ENCODE measurements around the gene TTLL13.
A peak's percentile ranks its signal among the peaks of the same experiment; 100 is the strongest.

Gene TTLL13, protein sequence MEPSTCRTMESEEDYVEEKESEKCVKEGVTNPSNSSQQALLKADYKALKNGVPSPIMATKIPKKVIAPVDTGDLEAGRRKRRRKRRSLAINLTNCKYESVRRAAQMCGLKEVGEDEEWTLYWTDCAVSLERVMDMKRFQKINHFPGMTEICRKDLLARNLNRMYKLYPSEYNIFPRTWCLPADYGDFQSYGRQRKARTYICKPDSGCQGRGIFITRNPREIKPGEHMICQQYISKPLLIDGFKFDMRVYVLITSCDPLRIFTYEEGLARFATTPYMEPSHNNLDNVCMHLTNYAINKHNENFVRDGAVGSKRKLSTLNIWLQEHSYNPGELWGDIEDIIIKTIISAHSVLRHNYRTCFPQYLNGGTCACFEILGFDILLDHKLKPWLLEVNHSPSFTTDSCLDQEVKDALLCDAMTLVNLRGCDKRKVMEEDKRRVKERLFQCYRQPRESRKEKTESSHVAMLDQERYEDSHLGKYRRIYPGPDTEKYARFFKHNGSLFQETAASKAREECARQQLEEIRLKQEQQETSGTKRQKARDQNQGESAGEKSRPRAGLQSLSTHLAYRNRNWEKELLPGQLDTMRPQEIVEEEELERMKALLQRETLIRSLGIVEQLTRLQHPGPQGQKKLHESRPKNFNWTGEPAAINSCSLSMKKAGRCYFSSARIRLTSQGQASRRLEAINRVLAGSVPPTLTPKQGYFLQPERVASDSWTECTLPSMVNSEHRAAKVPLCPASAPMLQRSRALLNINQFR

DNA sequence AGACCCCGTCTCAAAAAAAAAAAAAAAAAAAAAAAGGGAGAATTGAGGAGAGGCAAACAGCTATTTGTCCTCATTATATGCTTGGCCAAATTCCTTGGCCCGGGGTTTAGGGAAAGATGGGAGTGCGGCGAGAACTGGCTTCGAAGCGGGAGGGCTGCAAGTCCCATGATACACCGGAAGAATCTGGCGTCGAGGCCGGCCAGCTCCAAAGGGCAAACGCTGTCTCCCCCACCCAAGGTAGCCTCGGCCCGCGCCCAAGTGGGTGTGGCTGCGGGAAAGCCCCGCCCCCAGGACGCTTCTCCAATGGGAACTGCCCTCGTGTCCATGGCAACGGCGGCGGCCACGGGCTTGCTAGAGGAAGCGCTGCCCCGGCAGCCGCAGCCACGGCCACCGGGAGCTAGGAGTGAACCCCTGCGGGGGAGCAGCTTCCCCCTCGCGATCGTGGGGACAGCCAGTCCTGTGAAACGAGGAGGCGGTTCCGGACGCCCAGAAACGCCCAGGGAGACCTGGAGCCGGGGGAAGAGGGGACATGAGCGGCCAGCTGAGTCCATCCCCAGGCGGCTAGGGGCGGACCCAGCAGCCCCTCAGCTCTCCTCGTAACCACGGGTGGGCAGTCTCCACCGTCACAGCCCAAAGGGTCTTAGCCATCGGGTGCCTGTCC is at the start of gene TTLL13:
Gene TTLL13, plus strand, starts transcription at position 354 of the 661 bp plus-strand sequence. CDS start 1,075 bp downstream, outside the sequence.
- DNase-seq = peak; percentile 80

DNA sequence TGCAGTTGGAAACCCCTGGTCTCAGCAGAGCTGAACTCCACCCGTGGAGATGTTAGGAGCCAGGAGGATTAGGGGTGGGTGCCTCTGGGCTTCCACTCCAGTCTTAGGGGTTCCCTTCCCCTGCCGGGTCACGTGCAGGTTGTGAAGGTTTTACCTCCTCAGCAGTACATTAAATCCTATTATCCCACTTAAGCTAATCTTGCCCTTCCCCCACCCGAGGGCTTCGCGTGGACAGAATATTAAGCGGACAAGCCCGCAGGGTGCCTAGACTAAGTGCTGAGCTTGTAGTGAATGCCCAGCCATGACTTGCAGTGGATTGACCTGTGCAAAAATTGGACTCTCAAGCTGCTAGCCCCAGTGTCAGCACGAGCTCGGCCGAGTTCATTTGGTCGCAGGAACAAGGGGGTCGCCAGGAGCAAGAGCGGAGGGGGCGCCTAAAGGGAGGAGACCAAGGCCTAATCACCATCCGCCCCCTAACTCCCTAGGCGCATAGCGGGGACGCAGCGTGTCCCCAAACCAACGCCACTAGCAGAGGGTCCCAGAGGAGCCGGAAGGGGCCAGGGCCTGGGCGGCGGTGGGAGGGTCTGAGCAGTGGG is 48.7 kb upstream of the TTLL13 start:
- DNase-seq = no peak

DNA sequence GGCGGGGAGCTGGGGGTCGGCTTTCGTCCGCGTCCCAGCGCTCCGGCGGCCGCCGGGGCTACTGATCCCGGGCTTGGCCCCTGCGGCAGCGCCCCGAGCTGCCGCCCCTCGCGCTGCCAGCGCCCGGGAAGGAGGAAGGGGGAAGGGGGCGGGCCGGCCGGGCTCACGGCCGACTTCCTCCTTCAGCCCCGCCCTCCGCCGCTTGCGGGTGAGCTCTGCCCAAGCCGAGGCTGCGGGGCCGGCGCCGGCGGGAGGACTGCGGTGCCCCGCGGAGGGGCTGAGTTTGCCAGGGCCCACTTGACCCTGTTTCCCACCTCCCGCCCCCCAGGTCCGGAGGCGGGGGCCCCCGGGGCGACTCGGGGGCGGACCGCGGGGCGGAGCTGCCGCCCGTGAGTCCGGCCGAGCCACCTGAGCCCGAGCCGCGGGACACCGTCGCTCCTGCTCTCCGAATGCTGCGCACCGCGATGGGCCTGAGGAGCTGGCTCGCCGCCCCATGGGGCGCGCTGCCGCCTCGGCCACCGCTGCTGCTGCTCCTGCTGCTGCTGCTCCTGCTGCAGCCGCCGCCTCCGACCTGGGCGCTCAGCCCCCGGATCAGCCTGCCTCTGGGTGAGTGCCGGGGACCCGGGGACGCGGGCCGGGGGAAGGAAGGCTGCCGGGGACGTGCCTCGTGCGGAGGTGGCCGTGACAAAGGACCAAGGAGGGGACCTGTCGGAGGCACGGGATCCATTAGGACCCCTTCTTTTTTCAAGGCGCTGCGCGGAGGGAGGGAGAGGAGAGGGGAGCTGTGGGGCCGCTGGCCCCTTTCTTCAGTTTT is 48.0 kb upstream of the TTLL13 start, which contains the start of gene SEMA4B:
Gene SEMA4B, plus strand, starts transcription at position 201 of the 814 bp plus-strand sequence. Its CDS starts 249 bp downstream, at position 450.
- peak; percentile 68 for DNase-seq

DNA sequence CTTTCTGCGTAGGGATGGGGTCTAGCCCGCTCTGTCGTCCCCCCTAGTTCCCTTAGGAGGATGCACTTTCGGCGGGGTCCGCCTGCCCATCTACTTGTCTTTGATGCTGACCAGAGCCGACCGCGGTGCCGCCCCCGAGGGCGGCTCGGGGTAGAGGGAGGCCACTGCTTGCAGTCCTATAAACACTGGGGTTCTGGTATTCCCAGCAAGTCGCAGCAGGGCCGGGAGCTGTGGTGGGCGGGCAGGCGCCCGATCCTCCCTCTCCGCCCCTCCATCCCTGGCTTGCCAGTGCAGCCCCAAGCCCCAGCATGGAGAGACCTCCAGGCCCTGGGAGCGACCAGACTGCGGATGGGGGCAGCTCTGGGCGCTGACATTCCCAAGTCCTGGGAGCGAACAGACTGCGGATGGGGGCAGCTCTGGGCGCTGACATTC is 47.4 kb upstream of the TTLL13 start:
- DNase-seq = no peak

DNA sequence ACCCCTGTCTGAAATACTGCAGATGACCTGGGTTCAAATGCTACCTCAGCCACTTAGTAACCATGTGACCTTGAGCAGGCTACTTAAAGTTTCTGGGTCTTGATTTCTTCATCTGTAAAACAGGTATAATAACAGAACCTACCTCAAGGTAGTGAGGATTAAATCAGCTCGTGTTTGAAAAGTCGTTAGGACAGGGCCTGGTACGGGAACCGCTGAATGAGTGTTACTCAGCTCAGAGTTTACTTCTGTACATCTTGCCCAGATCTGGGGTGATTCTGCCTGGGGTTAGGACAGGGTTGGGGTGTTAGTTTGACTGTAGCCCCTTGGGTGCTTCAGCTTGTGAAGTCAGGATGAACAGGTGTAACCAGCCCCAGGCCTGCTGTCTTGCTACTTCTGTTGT is 46.4 kb upstream of the TTLL13 start:
- no peak for DNase-seq

DNA sequence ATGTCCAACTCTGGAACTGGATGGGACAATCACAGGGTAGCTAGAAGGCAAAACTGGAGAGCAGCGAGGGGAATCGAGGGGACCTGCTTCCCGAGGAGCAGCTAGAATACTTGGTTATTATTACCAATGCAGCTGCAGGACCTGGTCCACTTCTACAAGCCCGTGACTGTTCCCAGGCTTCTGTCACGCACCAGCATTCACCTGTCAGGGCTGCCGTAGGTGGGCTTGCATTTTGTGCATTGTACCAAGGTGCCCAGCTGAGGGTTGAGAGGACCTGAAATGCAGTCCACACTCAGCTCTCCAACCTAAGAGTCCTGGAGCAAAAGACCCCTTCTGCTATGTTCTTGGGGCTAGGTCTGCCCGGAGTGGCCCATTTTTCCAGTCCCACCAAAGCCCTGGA is 45.9 kb upstream of the TTLL13 start:
- DNase-seq = no peak

DNA sequence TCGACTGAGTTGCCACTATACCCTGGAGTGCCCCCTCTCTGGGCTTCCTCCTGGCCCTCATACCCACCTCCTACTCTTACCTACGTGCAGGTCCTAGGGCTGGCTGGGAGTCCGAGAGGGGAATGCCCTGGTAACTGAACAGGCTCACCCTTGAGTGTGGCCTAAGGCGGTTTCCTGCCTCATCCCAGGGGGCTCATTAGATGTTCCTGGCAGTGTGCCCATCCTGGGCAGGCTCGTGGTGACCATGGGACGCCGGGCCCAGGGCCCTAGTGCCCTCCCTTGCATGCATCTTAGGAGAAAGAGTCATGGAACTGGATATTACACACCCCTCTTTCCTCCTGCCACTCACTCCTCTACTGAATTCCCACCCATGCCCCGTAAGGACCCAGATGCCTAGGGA is 45.4 kb upstream of the TTLL13 start:
- DNase-seq = no peak

DNA sequence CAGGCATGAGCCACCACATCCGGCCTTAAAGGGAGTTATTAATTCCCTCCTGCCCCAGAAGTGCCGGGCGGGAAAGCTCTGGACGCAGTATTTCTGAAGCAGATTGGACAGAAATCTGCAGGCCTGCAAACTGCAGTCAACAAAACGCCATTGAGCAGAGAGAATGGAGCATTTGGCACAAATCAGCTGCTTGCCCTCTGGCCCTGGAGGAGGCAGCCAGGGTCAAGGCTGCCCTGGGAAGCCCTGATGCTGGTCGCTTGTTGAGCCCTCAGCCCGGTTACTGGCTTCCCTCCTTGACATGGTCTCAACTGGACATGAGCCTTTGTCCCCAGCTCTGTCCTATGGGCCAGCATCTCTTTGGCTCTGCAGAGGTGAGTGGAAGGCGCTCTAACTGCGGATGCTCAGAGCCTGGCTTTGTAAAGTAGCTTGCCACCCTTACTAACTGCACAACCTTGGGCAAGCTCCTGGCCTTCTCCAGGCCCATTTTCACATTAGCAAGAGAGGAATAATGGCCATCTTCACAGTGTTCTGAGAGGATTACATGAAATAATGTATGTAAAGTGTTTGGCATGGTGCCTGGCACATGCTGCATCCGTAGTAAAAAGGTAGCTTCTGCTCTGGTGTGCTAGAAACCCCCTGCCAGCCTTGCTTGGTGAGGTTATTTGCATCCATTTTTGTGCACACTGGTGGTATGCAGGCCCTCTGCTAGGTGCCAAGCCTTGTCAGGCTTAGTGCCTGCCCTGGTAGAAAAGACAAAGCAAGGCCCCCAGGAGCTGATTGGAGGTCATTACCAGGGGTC is 44.1 kb upstream of the TTLL13 start:
- DNase-seq = no peak

DNA sequence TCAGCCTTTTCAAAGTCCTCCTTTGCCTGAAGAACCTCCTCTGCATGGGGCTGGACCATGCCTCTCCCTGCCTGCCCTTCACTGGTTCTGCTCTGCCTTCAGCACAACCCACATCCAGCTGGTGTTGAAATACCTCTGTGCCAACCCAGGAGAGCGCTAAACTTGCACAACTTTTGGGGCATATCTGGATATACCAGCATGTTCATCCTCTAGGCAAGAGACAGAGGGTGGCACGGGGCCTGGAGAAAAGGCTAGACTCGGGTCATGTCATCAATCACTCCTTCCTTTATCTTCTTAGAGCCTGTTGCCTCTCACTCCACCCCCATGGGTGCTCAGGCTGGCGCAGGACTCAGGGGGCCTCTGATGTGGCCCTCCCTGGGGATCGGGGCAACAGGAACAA is 43.5 kb upstream of the TTLL13 start:
- DNase-seq = no peak

DNA sequence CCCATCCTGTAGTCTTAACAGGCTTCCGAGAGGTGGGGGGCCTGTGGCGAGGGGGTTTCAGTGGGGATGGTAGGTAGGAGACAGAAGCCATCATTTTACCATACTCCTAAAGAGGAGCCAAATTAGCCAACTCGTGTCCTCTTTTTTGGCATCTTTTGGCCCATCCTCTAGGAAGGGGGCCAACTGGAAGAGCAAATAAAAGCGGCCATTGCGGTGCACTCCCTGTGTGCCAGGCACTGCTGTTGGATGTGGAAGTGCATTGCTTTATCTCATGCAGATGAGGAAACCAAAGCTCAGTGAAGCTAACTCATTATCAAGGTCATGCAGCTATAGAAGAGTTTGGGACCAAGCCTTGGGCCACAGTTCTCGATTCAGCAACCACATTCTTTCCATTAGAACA is 42.1 kb upstream of the TTLL13 start:
- no peak for DNase-seq

DNA sequence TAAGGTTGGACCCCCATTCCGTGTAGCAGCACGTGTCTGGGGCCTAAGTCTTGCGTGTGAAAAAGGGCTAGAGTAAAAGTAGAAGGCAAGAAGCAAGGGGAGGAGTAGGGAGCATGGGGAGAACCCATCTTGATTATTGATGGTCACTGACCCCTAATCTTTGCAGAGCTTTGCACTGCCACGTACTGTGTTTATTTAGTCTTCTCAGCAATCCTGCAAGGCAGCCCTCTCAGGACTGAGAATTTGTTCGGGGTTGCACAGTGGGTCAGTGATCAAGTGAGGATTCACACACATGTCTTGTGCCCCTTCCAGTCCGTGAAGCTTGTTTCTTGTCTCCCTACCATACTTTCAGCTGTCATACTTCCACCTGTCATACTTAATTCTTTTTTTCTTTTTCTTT is 41.0 kb upstream of the TTLL13 start:
- DNase-seq = no peak

DNA sequence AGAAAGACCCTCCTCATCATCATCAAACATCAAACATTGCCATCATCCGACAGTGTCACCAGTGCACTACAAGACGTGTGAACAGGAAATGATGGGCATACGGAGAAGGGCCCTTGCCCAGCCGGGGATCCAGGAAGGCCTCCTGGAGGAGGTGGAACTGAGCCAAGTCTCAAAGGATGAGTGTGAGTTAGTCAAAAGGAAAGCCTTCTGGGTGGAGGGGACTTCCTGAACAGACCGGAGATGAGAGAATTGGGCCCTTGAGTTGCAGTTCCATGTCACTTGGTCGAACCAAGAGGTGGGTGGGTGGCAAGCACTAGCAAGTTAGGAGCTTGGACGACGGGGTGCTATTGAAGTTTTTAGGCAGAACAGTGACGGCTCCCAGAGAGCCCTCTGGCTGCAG is 39.8 kb upstream of the TTLL13 start:
- no peak for DNase-seq

DNA sequence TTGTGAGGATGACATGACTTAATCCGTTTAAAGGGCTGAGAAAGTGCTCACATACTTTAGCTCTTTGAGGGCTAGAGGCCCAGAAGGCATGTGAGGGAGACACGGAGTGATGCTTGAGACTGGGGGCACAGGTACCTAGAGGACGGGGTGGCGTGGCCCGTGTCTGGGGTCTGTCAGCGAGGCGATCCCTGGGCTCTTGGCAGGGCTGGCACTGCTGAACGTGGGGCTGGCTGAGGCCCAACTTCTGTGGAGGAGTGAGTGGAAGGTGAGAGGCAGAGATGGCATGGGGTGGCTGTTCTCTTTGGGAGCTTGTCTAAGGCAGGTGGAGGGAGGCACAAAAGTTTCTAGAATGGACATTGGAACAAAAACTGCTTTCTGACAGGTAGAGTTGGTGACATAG is 38.8 kb upstream of the TTLL13 start:
- no peak for DNase-seq

DNA sequence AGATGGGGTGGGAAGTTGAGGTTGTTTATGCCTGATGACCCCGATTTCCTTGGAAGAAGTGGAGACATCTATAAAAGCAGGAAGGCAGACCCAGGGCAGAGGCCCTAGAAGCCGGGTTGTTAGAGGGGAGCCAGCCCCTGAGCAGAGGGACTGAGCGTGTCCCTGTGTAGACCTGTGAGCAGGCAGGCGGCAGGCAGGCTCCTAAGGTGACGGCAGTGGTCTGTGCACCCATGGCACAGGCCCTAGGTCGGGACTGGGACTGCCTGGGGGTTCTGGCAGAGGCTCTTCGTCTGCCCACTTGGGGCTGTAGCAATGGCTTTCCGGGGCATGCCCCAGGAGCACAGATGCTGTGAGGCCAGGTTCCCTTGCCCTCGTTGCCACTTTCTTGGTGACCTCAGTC is 38.3 kb upstream of the TTLL13 start:
- no peak for DNase-seq

DNA sequence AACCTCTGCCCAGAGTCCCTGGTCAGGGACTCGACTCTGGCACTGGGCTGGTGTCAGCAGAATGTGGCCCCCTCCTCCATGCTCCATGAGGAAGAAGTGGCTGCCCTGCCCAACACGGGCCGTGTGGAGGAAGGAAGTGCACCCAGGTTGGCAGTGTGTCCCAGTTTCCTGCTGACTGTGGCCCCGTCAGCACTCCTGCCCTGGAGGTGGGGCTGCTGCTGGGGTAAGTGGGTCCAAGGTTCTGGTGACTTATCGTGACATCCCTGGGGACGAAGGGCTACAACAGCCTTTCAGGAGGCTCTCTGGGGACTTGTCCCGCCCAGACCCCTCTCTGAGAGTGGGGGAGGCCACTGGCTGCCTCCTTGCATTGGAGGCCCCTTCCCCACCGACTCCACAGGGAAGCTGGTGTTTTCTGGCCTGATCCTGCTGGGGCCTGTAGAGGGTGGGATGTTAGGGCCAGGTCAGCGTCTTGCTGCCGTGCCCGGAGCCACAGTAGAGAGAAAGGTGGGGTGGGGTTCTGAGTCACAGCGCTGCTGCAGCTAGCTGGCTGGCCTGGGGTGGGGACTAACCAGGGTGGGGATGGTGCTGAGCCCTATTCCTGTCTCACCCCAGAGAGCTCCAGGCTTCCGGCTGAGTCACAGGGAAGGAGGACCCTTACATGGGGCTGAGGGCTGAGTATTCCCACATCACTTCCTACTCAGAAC is 37.8 kb upstream of the TTLL13 start:
- no peak for DNase-seq

DNA sequence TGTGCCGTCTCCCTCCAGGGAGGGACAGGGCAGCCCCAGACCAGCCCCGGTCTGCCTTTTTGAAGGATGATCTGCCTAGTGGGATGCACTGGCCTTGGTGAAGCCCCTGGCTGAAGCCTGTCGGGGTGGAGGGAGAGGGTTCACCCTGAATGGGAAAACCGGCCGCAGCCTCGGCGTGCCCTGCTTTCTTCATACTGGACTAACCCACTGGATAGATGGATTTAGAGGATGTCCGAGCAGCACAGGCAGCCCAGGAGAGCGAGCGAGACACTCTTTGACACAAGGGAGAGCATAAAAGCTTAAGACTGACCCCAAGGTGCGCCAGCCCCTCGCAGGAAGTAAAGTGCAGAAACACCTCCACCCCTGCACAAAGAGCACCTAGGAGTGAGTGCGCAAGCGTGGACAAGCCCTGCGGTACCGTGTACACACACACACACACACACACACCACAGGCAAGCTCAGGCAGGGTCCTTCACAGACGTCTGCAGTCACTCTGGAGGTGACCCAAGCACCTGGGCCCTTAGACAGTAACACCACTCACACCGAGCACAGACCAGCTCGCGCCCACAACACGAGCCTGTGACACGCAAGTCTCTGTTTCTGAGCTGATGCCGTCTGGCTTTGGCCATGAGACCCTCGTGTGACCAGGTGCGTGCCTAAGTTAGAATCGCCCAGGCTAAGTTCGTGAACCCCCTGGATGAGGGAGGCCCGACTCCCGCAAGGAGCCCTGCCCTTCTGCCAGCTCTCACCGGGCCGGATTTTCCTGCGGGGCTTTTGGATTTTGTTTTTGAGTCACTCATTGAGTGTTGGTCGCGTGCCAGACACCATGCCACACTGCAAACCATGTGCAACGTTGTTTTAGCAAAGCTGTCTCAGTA is 36.9 kb upstream of the TTLL13 start:
- DNase-seq = no peak

DNA sequence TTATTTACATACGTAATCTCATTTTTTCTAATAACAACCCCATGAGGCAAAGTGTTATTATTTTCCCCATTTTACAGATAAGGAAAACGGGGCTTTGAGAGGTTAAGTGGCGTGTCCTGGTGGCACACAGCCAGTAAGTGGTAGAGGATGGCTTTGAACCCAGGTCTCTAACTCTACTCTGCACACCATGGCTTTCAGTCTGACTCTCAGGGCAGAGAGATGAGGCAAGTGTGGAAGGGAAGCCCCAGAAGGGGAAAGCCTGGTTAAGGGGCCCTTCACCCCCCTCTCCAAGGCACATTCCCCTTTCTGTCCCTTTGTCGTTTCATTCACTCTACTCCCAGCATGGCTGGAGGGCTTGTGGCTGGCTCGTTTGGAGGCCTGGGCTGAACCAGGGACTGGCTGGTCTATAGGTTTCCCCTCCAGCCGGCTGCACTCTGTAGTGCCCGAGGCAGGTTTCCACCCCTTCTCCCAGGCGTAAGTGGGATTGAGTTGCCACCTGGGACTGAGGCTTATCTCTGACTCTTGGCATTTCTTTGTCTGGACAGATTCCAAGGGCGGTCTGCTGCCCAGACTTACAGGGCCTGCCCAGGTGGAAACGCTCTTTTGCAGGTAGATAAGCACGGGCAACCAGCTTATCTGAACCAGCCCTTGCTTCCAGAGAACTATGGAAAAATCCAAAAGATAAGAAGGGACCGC is 36.1 kb upstream of the TTLL13 start:
- no peak for DNase-seq

DNA sequence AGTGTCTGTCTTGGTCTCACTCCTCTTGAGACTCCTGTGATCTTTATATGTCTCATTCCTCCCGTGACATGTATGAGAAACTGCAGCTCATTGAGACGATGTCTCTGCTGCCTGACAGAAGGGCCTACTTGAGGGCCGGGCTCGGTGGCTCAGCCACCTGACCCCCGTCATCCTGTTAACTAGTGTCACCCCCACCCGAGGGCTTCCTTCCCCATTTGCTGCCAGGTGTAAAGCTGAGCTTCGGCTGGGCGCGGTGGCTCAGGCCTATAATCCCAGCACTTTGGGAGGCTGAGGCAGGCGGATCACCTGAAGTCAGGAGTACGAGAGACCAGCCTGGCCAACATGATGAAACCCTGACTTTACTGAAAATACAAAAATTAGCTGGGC is 35.5 kb upstream of the TTLL13 start:
- DNase-seq = peak; percentile 60

DNA sequence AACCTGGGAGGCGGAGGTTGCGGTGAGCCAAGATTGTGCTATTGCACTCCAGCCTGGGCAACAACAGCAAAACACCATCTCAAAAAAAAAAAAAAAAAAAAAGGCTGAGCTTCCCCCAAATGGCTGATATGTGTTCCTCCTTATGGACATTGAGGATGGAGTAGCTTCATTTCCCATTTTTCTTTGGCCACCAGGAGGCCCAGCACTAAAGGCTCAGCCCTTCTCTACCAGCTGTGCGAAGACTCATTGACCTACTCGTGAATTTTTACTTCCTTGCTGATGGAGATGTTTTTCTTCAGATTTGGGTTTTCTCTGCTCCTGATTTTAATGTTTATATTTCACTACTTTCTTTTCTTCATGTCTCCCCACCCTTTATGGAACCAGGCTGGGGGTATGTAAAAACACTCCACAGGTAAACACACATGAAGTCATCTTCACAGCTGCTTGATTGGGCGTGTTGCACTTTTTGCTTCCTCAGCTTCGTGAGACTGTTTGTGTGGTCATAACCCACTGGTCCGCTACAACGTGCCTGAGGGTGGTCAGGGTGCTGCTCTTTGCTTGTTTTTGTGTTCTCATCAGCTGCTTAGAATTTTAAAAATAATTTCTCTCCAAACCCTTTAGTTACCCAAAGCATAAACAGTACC is 34.7 kb upstream of the TTLL13 start:
- peak; percentile 65 for DNase-seq

Measured in CD4-positive, alpha-beta T cell treated with Interleukin-15 for 1 hour (primary cell).